ES-I3 (cell line): ENCODE results near the gene PTCH1.

ENCODE experiments used
- H3K36me3 ChIP-seq: 2 replicates; pipeline ENCODE4 v1.6.1; 2013; ENCODE audit warnings: mild to moderate bottlenecking, low read length, control low read depth, moderate library complexity; ENCODE audit not compliant: insufficient read depth
- H3K4me1 ChIP-seq: 2 replicates; pipeline ENCODE4 v1.6.1; 2013; ENCODE audit warnings: mild to moderate bottlenecking, control low read depth, low read length; ENCODE audit not compliant: insufficient read depth
- H3K9ac ChIP-seq: 2 replicates; pipeline ENCODE4 v1.6.1; 2013; ENCODE audit warnings: low read depth, mild to moderate bottlenecking, low read length, moderate library complexity
- H3K9me3 ChIP-seq: 2 replicates; pipeline ENCODE4 v1.6.1; 2013; ENCODE audit warnings: mild to moderate bottlenecking, low read length, moderate library complexity; ENCODE audit not compliant: control insufficient read depth, insufficient read depth

The PTCH1 gene

GRCh38 chr9:95478335-95478734 is 38.4 kb downstream of the PTCH1 start:
- peaks cover 7% of the 10 kb centered on the region; the same call in 1 of the 2 replicates for H3K36me3 ChIP-seq
- H3K9me3 ChIP-seq, result no peaks in the 10 kb centered on the region
- H3K4me1 ChIP-seq, result peaks cover 28% of the 10 kb centered on the region
- H3K9ac ChIP-seq, result no peak overlapping the region

- Histone ChIP-seq H3K4me1 (peaks cover 28% of the 10 kb centered on the region), H3K9ac (no peak overlapping the region), H3K36me3 (peaks cover 7% of the 10 kb centered on the region; the same call in 1 of the 2 replicates), H3K9me3 (no peaks in the 10 kb centered on the region)
Measured at GRCh38 chr9:95477885-95478284, 38.9 kb downstream of the PTCH1 start.

DNA sequence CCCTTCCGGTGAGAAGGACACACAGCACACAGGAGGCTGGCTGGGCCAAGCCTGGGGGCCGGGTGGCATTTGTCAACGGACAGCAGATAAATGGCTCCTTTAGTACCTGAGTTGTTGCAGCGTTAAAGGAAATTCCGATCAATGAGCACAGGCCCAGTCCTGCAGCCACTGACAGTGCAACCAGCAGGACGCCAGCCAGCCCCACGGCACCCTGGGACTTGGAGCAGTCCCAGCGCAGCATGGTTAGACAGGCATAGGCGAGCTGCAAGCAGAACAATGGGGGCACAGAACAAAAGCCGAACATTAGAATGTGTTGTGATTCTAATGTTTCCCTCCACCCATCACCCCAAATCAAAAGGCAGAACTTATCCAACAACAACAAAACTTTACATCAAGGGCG is 39.3 kb downstream of the PTCH1 start:
- Histone ChIP-seq H3K9ac (no peak overlapping the region), H3K4me1 (peaks cover 26% of the 10 kb centered on the region), H3K9me3 (no peaks in the 10 kb centered on the region), H3K36me3 (peaks cover 7% of the 10 kb centered on the region; the same call in 1 of the 2 replicates)

GRCh38 chr9:95468791-95469190 is 48.0 kb downstream of the PTCH1 start:
- Histone ChIP-seq H3K9ac (no peak overlapping the region), H3K4me1 (no peaks in the 10 kb centered on the region), H3K36me3 (peaks cover 3% of the 10 kb centered on the region), H3K9me3 (no peaks in the 10 kb centered on the region)

DNA sequence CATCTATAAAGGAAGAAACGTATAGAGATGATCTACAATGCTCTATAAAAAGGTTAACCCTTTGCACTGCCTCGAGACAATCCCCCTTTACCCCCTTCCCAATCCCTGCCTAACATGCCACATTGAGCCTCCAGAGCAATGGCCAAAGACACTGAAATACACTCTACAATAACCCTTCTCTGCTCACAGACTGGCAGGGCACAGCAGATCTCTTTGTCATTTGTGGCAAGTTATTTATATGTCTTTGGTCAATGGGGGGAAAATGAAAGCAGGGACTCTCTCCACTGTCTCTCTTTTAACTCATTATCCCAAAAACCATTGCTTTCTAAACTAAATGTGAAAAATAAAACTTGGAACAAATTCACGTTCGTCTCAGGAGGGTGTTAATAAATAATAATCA is 51.7 kb downstream of the PTCH1 start:
- peaks cover 3% of the 10 kb centered on the region; the same call in 1 of the 2 replicates for H3K36me3 ChIP-seq
- H3K4me1 ChIP-seq, result peaks cover 15% of the 10 kb centered on the region
- no peak overlapping the region for H3K9ac ChIP-seq
- no peaks in the 10 kb centered on the region for H3K9me3 ChIP-seq

DNA sequence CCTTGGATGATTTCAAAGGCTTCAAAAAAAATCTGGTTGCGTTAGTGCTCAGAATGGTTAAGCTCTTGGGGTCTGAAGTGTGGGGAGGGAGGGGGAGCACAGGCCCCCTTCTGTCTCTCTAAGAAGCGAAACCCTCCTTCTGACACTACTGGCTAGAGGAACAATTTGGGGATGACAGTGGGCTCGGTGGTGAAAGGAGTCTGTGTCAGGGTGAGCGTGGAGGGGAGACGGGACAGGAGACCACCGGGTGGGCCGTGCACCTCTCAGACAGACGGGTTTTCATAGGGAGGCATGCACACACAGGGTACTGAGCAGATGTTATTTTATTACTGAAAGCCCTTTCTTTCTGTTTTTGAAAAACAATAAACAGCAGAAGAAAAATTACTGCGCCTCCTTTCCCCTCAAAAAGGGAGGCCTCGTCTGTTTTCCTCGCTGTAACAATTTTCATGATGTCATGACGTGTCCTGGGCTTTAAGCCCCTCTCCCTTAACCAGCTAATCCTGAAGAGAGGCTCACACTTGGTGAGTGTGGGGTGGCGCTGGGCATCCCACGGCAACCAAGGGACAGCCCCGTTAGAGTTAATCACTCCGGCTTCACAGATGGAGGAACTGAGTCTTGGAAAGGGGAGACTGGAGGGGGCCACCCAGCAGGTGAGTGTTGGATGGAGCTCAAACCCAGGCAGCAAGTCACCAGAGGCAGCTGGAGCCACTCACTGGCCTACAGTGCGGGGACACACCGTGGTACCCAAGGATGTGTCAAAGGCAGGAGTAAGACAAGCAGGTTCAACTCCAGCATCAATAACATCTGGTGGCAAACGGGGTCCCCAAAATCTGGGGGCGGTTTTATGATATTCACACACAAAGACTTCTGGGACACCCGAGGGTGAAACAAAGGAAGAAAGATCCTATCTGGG is 53.4 kb downstream of the PTCH1 start:
- H3K9me3 ChIP-seq, result no peaks in the 10 kb centered on the region
- peaks cover 3% of the 10 kb centered on the region; the same call in 1 of the 2 replicates for H3K36me3 ChIP-seq
- H3K9ac ChIP-seq, result peak overlapping the region; percentile 19; the same call in 1 of the 2 replicates
- peaks cover 15% of the 10 kb centered on the region for H3K4me1 ChIP-seq

DNA sequence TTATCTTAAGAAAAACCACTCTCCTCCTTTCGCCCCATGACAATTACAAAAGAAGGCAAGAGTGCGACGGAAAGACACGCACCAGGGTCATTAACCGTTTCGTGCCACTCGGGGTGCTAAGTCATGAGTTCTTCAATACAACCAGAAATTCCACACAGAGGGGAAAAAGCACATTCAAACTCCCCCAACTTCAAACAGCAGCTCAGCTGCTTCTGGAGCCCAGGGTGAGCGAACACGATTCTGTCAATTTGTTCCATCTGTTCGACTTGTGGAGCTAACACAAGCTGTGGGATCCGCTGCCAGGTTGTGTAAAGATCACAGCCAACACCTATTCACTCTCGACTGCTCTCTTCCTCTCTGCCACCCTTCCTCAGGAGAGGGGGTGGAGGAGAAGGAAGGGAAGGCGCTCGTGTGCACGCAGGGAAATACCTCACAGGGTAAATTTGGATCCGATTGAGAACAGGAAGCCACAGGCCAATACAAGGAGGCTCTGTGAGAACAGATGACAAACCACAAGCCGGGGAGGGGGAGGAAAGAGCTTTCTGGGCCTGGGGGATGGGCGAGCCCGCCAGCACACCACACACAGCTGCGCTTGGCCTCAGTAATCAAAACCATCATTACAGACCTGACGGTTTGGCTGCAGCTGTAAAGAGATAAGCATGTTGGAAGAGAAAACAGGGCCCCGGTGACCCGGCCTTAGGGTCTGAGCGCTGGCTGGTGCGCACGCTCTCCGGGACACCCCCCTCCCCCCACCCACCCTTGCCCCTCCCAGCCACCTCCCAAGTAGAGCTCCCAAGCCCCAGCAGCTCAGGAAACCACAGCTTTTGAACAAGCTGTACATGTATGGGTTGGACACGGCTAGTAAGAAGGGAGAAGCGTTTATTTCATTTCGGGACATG is 54.3 kb downstream of the PTCH1 start:
- peaks cover 15% of the 10 kb centered on the region for H3K4me1 ChIP-seq
- H3K36me3 ChIP-seq, result peaks cover 3% of the 10 kb centered on the region; the same call in 1 of the 2 replicates
- H3K9ac ChIP-seq, result peak overlapping the region; percentile 36
- no peaks in the 10 kb centered on the region for H3K9me3 ChIP-seq

DNA sequence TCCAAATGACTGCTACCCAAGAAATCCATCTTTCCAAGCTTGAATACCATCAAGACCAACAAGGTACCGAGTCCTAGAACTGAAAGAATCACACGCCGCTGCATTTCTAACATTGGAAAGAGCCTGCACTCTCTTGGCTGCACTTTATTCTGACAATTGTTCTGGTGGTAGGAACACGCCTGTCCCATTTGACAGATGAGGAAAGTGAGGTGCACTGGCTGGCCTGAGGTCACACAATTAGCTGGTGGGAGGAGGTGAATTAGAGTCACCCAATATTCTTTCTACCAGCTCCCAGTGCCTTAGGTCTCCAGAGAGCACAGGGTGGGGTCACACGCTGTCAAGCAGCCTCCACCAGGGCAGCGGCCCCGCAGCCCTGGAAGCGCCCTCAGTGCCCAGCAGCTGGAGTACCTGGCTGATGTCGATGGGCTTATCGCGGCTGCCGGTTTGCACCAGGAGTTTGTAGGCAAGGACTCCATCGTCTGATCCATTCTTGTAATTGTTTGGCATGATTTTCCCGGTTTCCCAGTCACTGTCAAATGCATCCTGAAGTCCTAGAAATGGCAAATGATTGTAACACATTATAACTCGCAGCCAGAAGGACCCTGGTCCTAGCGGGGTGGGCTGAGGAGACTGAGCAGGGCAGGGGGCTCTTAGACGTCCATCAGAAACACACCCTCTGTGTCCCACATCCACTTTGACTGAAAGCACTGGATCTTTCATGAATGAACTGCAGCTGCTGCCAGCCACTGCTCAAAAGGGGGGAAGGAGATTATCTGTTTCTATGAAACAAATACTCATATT is 55.1 kb downstream of the PTCH1 start:
- peaks cover 15% of the 10 kb centered on the region for H3K4me1 ChIP-seq
- peak overlapping the region; percentile 36; the same call in 1 of the 2 replicates for H3K9ac ChIP-seq
- no peaks in the 10 kb centered on the region for H3K9me3 ChIP-seq
- peaks cover 1% of the 10 kb centered on the region; the same call in 1 of the 2 replicates for H3K36me3 ChIP-seq

DNA sequence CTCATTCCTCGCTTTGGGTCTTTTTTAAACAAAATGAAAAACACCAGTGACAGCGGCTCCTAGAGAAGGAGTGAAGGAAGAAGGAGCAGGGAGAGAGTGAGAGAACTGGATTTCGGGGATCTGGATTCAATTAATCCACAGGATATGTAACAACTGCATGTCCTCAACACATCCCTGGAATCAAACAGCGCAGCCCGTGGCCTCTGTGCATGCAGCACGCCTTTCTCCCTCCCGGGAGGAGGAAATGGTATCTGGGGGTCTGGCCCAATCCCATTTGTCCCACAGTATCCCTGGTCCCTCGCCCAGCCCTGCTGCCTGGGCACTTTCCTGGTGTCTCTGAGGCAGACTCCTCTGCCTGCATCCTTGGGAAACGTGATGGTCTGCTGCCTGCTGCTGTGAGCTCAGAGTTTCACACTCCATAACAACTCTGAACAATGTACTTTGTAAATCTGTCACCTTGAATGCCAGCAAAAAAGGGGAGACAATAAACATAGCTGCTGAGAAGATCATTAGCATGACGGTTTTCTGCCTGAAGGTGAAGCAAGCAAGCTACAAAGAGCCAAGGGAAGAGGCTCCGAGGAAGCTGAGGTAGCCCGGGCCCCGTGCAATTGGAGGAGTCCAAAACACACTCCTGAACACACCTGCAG is 56.1 kb downstream of the PTCH1 start:
- no peak overlapping the region for H3K9ac ChIP-seq
- peaks cover 15% of the 10 kb centered on the region for H3K4me1 ChIP-seq
- H3K36me3 ChIP-seq, result no peaks in the 10 kb centered on the region; the same call in 1 of the 2 replicates
- H3K9me3 ChIP-seq, result no peaks in the 10 kb centered on the region

- no peak overlapping the region for H3K9ac ChIP-seq
- no peaks in the 10 kb centered on the region for H3K9me3 ChIP-seq
- no peaks in the 10 kb centered on the region; the same call in 1 of the 2 replicates for H3K36me3 ChIP-seq
- H3K4me1 ChIP-seq, result peaks cover 15% of the 10 kb centered on the region
Measured at GRCh38 chr9:95459851-95460517, 56.8 kb downstream of the PTCH1 start.

- H3K4me1 ChIP-seq, result peaks cover 15% of the 10 kb centered on the region
- no peaks in the 10 kb centered on the region for H3K9me3 ChIP-seq
- no peaks in the 10 kb centered on the region; the same call in 1 of the 2 replicates for H3K36me3 ChIP-seq
- no peak overlapping the region for H3K9ac ChIP-seq
Measured at GRCh38 chr9:95459178-95459577, 57.6 kb downstream of the PTCH1 start.

DNA sequence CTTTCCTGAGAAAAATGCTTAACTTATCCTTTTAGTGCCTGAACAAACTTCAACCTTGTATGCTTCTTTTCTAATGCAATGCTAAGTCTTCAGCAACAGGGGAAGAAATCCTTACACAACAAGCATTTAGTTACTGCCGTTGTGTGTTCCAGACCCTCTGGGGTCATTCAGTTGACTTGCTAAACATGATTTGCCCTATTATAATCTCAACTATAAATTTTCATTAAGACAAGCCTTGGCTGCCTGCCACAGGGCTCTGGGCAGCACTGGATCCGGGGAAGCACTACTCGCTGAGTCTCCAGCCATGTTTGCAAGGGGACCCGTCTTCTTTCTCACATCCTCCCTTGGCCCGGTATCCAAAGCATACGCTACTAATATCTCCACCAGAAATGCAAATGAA is 58.1 kb downstream of the PTCH1 start:
- Histone ChIP-seq H3K4me1 (peaks cover 15% of the 10 kb centered on the region), H3K9me3 (no peaks in the 10 kb centered on the region), H3K9ac (no peak overlapping the region), H3K36me3 (peaks cover 4% of the 10 kb centered on the region; the same call in 1 of the 2 replicates)

DNA sequence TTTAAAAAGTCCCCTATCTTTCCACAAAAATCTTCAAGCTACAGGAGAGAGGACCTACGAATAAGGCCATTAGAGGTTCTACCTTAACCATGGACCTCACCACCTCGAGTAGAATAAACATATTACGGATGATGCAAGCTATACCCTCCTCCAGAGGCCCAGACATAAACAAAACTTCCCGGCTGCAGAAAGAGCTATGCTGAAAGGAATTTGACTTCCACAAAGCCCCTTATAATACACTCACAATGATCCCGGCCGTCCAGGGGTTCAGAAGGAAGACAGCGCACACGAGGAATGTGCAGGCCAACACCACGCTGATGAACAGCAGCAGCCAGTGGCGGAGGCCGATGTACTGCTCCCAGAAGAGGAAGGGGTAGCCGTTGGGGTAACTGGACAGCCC is 59.0 kb downstream of the PTCH1 start:
- peaks cover 7% of the 10 kb centered on the region for H3K4me1 ChIP-seq
- H3K36me3 ChIP-seq, result peaks cover 9% of the 10 kb centered on the region; the same call in 1 of the 2 replicates
- H3K9me3 ChIP-seq, result no peaks in the 10 kb centered on the region
- H3K9ac ChIP-seq, result no peak overlapping the region
